ENCODE measurements around the gene OMA1.

DNA sequence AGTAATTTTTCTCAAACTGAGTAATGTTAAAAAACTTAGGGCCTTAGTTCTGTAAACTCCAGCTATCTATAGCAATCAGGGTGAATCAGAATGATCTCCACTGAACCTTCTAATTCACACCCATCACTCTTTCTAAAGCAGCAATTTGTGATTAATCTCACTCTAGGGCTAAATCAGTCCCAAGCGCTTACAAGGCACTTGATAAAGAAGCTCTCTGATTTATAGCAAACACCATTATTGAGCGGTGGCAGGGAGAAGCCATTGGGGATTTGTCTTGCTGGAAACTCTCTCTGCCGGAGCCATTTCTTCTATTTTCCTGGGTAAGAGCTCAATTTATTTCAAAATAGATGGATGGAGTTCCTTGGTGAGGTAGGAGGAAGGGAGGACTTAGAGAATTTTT is 77.0 kb downstream of the OMA1 start:
- TF ChIP-seq CTCF (IDR thresholded peaks at IDR 0.05) (no peak), ZBTB33 (IDR thresholded peaks at IDR 0.05; ENCODE audit: borderline replicate concordance, low read depth) (no peak), RCOR1 (IDR thresholded peaks at IDR 0.05; ENCODE audit: low read length) (no peak)
